ENCODE results near the gene PRKN.

Gene PRKN

GRCh38 chr6:161837449-161837735 lies 890.2 kb downstream of the PRKN start:
- Histone ChIP-seq H3K4me3 (replicated peaks; ENCODE audit: insufficient read depth, low read length) (no peak overlapping the region), H3K27me3 (ENCODE audit: insufficient read depth, poor library complexity, severe bottlenecking) (no peaks in the 10 kb centered on the region), H3K27ac (replicated peaks) (no peak overlapping the region)
- TF ChIP-seq SPI1 (IDR thresholded peaks at IDR 0.05; ENCODE audit: borderline replicate concordance, low read depth) (no peak), CTCF (IDR thresholded peaks at IDR 0.05; ENCODE audit: insufficient read depth, low read length) (no peak), REST (IDR thresholded peaks at IDR 0.05; ENCODE audit: insufficient replicate concordance, low read depth) (no peak), GABPA (IDR thresholded peaks at IDR 0.05; ENCODE audit: low read depth) (no peak), POLR2AphosphoS5 (IDR thresholded peaks at IDR 0.05; ENCODE audit: low read depth) (no peak)
- DNase-seq (ENCODE audit: low read depth in 1 of 2, low spot score in 1 of 2), result no peak

- TF ChIP-seq GABPA (IDR thresholded peaks at IDR 0.05; ENCODE audit: low read depth) (no peak), REST (IDR thresholded peaks at IDR 0.05; ENCODE audit: insufficient replicate concordance, low read depth) (no peak), SPI1 (IDR thresholded peaks at IDR 0.05; ENCODE audit: borderline replicate concordance, low read depth) (no peak), POLR2AphosphoS5 (IDR thresholded peaks at IDR 0.05; ENCODE audit: low read depth) (no peak), CTCF (IDR thresholded peaks at IDR 0.05; ENCODE audit: insufficient read depth, low read length) (no peak)
- DNase-seq (ENCODE audit: low read depth in 1 of 2, low spot score in 1 of 2), result no peak
- H3K4me3 ChIP-seq (replicated peaks; ENCODE audit: insufficient read depth, low read length), result no peak overlapping the region
- no peaks in the 10 kb centered on the region for H3K27me3 ChIP-seq (ENCODE audit: insufficient read depth, poor library complexity, severe bottlenecking)
- H3K27ac ChIP-seq (replicated peaks), result no peak overlapping the region
Observed at GRCh38 chr6:161836643-161837448, 890.7 kb downstream of the PRKN start.

GRCh38 chr6:161835500-161836215 lies 891.9 kb downstream of the PRKN start:
- DNase-seq (ENCODE audit: low read depth in 1 of 2, low spot score in 1 of 2), result no peak
- H3K4me3 ChIP-seq (replicated peaks; ENCODE audit: insufficient read depth, low read length), result no peak overlapping the region
- no peak overlapping the region for H3K27ac ChIP-seq (replicated peaks)
- TF ChIP-seq REST (IDR thresholded peaks at IDR 0.05; ENCODE audit: insufficient replicate concordance, low read depth) (no peak), CTCF (IDR thresholded peaks at IDR 0.05; ENCODE audit: insufficient read depth, low read length) (no peak), GABPA (IDR thresholded peaks at IDR 0.05; ENCODE audit: low read depth) (no peak), POLR2AphosphoS5 (IDR thresholded peaks at IDR 0.05; ENCODE audit: low read depth) (no peak), SPI1 (IDR thresholded peaks at IDR 0.05; ENCODE audit: borderline replicate concordance, low read depth) (no peak)
- no peaks in the 10 kb centered on the region for H3K27me3 ChIP-seq (ENCODE audit: insufficient read depth, poor library complexity, severe bottlenecking)
